Measurements from ENCODE around the gene ALPG.

Gene ALPG

GRCh38 chr2:232460171-232460570 lies 53.5 kb downstream of the ALPG start:
- DNase-seq, result no peak
